NOMO-1 (cell line): ENCODE results near the gene C4A.
A peak's percentile ranks its signal among the peaks of the same experiment; 100 is the strongest.
"Not testable (repeated sequence)": the region's sequence is repeated elsewhere in the genome, so short reads cannot be mapped to it uniquely, and the experiment has no call there.

Source experiments
- DNase-seq, 2 experiments: peaks; one replicate each; lab custom pipeline; 2025; ENCODE audit not compliant: unreplicated experiment in 2 of 2; lab: John Stamatoyannopoulos, UW

Gene C4A

DNA sequence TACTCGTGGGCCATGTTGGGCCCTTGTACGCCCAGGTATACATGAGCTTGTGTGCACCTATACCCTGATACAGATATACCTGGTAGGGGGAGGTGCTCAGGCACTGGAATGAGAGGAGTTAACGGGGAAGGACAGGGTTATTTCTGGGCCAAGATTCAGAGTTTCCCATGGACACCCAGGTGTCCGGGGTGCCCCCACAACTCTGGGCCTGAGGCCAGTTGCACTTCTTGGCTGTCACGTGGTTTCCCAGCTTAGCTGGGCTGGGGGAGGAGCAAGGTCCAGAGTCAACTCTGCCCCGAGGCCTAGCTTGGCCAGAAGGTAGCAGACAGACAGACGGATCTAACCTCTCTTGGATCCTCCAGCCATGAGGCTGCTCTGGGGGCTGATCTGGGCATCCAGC lies at the start of gene C4A:
C4A (plus strand) TSS at position 314 of the 400 bp plus-strand sequence; CDS start at position 365, 51 bp downstream.
- DNase-seq = not testable (repeated sequence)

GRCh38 chr6:31932137-31932536 lies 49.7 kb upstream of the C4A start:
- not testable (repeated sequence) for DNase-seq

GRCh38 chr6:31933537-31933936 lies 48.3 kb upstream of the C4A start:
- no peak for DNase-seq

- no peak for DNase-seq
These were observed 46.8 kb upstream of the C4A start for GRCh38 chr6:31935021-31935420.

DNA sequence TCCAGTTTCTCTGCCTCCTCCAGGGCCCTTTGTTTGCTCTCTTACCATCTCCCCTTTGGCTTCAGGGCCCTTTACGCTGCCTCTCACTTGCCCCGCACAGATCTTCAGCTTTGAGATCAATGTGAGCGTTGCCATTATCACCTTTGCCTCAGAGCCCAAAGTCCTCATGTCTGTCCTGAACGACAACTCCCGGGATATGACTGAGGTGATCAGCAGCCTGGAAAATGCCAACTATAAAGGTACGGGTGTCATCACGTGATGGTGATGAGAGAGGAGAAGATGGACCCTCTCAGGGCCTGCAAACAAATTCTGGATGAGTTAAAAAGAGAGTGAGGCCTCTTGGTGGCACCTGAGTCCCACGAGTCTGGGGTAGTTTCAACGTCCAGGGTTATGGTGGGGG lies 46.0 kb upstream of the C4A start:
- DNase-seq = no peak

- DNase-seq = no peak
These were observed 41.6 kb upstream of the C4A start for GRCh38 chr6:31940256-31940664.

DNA sequence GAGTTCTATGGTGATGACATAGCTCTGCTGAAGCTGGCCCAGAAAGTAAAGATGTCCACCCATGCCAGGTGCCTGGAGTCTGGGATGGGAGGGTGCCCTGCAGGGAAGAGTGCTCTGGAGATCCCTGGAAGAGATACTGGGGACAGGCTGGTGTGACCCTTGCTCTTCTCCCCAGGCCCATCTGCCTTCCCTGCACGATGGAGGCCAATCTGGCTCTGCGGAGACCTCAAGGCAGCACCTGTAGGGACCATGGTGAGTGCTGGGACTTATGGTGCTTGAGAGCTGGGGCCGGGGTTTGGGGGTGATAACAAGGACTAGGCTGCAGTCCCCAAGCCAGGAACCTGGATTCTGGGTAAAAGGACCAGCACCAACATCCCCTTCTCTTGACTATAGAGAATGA lies 38.1 kb upstream of the C4A start:
- DNase-seq = no peak

DNA sequence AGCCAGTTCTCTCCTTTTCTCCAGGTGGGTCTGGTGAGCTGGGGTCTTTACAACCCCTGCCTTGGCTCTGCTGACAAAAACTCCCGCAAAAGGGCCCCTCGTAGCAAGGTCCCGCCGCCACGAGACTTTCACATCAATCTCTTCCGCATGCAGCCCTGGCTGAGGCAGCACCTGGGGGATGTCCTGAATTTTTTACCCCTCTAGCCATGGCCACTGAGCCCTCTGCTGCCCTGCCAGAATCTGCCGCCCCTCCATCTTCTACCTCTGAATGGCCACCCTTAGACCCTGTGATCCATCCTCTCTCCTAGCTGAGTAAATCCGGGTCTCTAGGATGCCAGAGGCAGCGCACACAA lies 36.7 kb upstream of the C4A start:
- DNase-seq = no peak

DNA sequence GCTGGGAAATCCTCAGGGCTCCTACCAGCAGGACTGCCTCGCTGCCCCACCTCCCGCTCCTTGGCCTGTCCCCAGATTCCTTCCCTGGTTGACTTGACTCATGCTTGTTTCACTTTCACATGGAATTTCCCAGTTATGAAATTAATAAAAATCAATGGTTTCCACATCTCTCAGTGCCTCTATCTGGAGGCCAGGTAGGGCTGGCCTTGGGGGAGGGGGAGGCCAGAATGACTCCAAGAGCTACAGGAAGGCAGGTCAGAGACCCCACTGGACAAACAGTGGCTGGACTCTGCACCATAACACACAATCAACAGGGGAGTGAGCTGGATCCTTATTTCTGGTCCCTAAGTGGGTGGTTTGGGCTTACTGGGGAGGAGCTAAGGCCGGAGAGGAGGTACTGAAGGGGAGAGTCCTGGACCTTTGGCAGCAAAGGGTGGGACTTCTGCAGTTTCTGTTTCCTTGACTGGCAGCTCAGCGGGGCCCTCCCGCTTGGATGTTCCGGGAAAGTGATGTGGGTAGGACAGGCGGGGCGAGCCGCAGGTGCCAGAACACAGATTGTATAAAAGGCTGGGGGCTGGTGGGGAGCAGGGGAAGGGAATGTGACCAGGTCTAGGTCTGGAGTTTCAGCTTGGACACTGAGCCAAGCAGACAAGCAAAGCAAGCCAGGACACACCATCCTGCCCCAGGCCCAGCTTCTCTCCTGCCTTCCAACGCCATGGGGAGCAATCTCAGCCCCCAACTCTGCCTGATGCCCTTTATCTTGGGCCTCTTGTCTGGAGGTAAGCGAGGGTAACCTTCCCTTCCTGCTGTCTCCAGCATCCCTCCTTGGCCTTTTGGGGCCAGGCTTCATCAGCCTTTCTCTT lies 36.1 kb upstream of the C4A start, which contains the start of gene CFB:
CFB (plus strand) TSS at position 589 of the 863 bp plus-strand sequence; CDS start at position 716, 127 bp downstream.
- DNase-seq = no peak

DNA sequence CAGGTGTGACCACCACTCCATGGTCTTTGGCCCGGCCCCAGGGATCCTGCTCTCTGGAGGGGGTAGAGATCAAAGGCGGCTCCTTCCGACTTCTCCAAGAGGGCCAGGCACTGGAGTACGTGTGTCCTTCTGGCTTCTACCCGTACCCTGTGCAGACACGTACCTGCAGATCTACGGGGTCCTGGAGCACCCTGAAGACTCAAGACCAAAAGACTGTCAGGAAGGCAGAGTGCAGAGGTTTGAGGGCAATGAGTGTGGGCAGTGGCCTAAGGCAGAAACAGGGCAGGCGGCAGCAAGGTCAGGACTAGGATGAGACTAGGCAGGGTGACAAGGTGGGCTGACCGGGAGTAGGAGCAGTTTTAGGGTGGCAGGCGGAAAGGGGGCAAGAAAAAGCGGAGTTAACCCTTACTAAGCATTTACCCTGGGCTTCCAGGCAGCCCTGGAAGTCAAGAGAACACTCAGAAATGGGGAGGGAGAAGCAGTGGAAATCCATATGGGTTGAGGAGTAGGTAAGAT lies 35.4 kb upstream of the C4A start:
- no peak for DNase-seq

DNA sequence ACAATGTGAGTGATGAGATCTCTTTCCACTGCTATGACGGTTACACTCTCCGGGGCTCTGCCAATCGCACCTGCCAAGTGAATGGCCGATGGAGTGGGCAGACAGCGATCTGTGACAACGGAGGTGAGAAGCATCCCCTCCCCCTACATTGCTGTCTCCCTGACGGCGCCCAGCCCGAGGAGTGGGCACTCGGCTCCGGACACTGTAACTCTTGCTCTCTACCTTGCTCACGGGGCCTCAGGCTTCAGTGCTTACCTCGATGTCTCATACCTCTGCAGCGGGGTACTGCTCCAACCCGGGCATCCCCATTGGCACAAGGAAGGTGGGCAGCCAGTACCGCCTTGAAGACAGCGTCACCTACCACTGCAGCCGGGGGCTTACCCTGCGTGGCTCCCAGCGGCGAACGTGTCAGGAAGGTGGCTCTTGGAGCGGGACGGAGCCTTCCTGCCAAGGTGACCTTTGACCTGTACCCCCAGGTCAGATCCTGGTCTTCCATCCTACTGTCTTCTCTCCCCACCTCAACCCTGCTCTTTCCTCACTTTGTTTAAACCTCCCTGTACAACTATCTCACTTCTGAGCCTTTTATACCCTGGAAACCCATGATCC lies 34.7 kb upstream of the C4A start:
- no peak for DNase-seq

DNA sequence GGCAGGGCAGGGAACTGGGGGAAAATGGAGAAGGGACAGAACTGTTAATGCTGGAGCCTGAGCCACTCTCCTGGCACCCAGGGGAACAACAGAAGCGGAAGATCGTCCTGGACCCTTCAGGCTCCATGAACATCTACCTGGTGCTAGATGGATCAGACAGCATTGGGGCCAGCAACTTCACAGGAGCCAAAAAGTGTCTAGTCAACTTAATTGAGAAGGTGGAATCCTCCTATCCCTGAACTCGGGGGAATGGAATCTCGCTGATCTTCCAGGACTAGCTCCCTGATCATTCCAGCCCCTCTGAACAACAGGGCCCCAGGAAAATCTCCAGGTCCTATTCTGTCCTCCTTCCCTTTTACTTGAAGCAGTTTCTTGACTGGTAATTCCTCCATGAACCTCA lies 34.0 kb upstream of the C4A start:
- no peak for DNase-seq

GRCh38 chr6:31948306-31948705 lies 33.6 kb upstream of the C4A start:
- no peak for DNase-seq

DNA sequence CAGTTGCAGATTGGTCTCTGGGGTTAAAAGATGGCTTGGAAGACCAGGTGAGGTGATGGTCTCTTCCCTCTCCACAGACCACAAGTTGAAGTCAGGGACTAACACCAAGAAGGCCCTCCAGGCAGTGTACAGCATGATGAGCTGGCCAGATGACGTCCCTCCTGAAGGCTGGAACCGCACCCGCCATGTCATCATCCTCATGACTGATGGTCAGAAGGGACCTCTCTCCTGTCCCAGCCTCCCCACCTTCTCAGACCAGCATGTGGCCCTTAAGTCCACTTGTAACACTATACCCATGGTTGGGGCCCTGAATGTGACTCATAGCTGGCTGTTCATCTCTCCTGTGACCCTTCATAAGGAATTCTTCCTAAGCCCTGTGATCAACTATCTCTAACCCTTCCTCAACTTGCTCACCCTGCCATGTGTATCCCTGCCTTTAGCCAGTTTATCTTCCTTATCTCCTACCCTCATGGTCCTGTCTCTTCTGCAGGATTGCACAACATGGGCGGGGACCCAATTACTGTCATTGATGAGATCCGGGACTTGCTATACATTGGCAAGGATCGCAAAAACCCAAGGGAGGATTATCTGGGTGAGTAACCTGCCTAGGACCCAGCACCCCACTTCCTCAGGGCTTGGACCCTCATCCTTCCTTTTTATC lies 33.0 kb upstream of the C4A start:
- DNase-seq = no peak

DNA sequence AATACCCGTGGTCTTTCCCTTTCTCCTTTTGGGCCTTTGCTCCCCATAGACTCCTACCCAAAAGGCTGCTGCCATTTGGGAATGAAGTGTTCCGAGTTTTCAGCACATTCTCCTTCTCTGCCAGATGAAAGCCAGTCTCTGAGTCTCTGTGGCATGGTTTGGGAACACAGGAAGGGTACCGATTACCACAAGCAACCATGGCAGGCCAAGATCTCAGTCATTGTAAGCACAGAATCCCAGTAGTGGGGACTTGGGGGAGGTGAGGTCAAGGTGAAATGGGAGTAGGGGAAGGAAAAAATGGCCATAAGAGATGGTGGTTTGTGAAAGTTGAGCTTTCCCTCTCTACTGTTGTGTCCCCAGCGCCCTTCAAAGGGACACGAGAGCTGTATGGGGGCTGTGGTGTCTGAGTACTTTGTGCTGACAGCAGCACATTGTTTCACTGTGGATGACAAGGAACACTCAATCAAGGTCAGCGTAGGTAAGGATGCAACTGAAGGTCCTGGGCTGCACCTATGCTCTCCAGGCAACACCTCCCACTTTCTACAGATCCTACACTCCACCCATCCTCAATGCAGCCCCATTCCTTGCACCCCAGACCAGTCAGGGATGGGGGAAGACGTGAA lies 31.8 kb upstream of the C4A start:
- DNase-seq = no peak

GRCh38 chr6:31952140-31952805 lies 29.6 kb upstream of the C4A start:
- DNase-seq = peak in 1 of 2 experiments; percentile 29

DNA sequence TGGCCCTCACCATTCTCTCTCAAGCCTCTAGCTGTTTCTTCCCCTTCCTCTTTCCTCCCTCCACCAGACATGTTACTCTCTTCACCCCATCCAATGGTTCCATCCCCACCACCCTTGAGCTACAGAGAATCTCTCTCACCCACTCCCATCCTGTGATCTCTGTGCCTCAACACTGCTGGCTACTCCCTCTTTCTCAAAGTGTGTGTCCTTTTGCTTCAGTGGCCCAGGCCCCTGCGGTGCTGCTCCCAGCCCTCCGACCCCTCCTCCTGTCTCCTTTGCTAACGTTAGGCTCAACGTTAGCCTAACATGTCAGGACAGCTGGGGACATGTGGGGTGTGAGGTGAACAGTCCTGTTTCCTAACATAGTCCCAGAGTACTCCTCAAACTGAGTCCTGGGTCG lies 29.0 kb upstream of the C4A start:
- no peak for DNase-seq

DNA sequence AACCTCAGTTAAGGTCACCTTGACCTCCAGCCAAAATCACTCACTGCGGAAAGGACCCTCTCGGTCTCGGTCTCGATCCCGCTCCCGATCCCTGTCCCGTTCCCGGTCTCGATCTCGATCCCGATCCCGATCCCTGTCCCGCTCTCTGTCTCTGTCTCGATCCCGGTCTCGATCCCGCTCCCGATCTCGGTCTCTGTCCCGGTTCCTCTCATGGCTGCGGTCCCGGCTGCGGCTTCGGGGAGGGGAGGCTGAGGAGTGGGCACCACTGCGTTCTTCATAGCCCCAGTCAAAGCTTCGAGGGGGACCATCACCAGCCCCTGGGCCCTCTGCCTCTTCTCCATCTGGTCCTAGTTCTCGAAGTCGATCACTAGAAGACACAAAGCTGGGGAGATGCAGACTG lies 27.3 kb upstream of the C4A start:
- DNase-seq = no peak

- no peak for DNase-seq
These were observed 25.1 kb upstream of the C4A start for GRCh38 chr6:31956796-31957195.

GRCh38 chr6:31958412-31958740 lies 23.5 kb upstream of the C4A start:
- DNase-seq = no peak
